ENCODE measurements around the gene FLT4.
A peak's percentile ranks its signal among the peaks of the same experiment; 100 is the strongest.
"Not testable (repeated sequence)": the region's sequence is repeated elsewhere in the genome, so short reads cannot be mapped to it uniquely, and the experiment has no call there.

The FLT4 gene

GRCh38 chr5:180670157-180670556 lies 20.8 kb upstream of the FLT4 start:
- FAIRE-seq = peak; percentile 75

- FAIRE-seq = no peak
Observed at GRCh38 chr5:180669661-180670060, 20.3 kb upstream of the FLT4 start.

GRCh38 chr5:180668835-180669596 lies 19.6 kb upstream of the FLT4 start:
- FAIRE-seq = no peak

DNA sequence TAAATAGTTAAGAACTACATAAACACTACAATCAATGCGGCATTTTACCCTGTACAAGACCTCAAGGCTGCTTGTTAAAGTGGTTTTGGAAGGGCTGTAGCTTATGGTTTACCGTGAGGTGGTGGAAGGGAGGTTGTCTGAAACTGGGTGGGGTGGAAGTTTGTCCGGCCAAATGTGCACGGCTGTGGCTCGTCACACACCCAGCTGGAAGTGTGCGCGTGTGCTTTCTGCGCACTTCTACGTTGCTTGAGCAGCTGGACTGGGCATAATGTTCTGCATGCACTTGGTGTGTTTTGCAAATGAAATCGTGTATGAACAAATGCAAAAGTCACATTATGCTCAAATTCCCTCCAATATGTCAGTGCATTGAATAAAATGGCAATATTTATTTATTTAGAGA lies 17.4 kb upstream of the FLT4 start:
- FAIRE-seq = no peak

DNA sequence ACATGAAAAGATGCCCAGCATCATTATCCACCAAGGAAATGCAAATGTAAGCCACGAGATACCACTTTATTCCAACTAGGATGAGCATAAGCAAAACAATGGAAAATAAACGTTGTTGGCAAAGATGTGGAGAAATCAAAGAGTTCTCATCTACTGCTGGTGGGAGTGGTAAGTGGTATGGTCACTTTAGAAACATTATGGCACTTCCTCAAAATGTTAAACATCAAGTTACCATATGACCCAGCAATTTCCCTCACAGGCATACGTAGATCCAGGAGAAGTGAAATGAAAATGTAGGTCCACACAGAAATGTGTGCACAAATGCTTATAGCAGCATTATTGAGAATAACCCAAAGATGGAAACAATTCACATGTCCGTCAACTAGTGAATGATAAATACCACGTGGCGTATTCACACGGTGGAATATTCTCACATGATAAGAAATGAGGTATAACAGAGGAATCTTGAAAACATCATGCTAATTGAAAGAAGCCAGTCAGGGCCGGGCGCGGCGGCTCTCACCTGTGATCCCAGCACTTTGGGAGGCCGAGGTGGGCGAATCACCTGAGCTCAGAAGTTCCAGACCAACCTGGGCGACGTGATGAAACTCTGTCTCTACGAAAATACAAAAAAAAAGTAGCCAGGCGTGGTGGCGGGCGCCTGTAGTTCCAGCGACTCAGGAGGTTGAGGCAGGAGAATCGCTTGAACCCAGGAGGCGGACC lies 16.4 kb upstream of the FLT4 start:
- no peak for FAIRE-seq

DNA sequence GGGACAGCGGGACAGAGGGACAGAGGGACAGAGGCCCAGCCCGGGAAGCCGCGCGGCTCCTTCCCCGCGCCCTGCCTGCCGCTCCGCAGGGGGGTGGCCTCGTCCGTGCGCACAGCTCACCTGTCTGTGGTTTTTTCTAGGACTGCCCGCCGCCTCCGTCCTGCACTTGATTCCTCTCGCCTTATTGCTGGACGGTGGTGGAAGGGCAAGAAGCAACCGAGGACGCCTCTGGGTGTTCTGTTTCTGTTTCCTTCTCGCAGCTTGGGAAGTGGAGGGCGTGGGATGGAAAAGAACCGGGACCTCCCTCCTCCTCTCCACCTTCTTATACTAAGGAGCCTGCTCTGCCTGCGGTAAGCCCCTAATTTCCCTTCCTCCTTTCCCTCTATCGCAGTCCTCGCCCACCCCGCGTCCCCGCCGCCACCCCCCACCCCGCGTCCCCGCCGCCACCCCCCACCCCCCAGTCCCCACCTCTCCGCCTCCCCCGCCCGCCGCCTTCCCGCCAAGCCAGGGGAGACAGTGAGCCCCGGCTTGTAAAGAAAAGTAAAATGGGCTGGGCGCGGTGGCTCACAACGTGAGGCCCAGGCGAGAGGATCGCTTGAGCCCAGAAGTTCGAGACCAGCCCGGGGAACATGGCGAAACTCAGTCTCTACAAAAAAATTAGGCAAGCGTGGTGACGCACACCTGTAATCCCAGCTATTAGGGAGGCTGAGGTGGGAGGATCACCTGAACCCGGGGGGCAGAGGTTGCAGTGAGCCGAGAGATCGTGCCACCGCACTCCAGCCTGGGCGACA lies 9.6 kb upstream of the FLT4 start:
- no peak for FAIRE-seq

GRCh38 chr5:180655243-180655642 lies 5.8 kb upstream of the FLT4 start:
- FAIRE-seq = not testable (repeated sequence)

GRCh38 chr5:180652771-180653170 lies 3.4 kb upstream of the FLT4 start:
- FAIRE-seq = no peak

DNA sequence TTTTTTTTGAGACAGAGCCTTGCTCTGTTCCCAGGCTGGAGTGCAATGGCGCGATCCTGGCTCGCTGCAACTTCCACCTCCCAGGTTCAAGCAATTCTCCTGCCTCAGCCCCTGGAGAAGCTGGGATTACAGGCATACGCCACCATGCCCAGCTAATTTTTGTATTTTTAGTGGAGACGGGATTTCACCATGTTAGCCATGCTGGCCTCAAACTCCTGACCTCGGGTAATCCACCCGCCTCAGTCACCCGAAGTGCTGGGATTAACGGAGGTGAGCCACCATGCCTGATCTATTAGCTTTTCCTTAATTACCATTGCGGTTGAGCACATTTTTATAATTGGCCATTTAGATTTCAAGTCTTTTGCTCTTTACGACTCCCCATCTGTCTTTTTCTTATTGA lies 2.9 kb upstream of the FLT4 start:
- FAIRE-seq = no peak

DNA sequence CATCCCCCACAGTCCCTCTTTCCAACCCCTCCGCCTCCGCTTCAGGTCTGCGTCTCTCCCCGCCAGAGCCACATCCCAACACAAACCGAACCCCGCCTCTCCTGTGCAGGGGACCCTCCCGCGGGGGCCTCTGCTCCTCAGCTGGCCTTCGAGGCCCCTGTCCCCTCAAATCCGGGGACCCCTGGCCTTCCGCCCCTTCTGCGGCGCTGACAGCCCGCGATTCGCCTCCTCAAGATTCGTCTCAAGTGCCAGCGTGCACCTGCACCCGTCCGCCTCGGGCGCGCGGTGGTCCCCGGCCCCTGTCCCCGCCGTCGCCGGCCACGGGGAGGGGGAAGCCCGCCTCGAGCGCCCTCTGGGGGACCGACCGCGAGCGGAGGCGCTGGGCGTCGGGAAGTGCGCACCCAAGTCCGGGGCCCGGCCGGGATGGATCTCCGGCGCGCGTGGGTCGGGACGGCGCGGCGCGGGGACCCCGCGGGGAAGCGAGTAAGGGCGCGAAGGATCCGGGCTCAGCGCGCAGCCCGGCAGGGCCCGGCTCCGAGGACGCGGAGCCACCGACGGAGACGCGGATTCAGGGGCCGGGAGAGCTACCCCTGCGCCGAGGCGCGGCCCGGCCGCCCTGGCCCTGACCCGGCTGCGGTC lies 623 bp downstream of the FLT4 start:
- no peak for FAIRE-seq

DNA sequence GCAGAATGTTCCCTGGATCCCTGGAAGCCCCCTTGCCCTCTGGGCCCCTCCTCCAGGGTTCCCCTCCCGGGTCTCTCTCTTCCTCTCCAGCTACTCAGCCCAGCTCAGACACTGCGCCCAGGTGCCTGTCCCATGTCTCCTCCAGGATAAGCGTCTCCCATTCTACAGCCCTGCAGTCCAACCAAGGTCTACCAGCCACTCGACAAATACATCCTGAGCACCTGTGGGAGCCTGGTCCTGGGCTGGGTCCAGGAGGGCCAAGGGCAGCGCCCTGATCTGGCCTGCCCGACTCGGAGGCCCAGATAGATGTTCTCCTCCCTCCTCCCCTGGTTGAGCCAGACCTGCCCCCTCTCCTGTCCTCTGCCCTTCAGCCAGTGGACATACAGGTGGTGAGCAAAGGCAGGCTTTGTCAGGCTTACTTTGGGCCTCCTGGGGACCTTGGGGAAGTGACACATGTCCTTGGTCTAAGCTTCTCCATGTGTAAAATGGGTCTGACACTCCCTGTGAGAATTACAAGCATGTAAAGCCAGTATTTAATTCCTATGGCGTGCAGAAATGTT lies 1.4 kb downstream of the FLT4 start:
- no peak for FAIRE-seq

DNA sequence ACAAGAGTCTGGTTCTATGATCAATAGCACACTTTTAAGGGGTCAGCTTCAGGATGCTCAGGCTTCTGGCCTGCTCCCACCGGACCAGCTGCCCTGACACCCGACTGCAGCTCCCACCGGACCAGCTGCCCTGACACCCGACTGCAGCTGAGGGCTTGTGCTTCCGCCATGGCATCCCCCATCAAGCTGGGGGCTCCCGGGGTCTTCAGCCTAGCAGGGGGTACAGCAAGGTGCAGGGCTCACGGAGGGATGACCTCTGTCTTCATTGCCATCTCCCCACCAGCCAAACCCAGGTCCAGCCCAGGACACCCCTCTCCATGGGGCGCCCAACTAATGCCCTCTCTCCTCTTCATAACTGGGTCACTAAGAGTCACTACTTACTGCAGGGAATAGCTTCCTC lies 1.9 kb downstream of the FLT4 start:
- no peak for FAIRE-seq

- no peak for FAIRE-seq
Observed at GRCh38 chr5:180646963-180647305, 2.5 kb downstream of the FLT4 start.

- no peak for FAIRE-seq
Observed at GRCh38 chr5:180646289-180646962, 3.0 kb downstream of the FLT4 start.

DNA sequence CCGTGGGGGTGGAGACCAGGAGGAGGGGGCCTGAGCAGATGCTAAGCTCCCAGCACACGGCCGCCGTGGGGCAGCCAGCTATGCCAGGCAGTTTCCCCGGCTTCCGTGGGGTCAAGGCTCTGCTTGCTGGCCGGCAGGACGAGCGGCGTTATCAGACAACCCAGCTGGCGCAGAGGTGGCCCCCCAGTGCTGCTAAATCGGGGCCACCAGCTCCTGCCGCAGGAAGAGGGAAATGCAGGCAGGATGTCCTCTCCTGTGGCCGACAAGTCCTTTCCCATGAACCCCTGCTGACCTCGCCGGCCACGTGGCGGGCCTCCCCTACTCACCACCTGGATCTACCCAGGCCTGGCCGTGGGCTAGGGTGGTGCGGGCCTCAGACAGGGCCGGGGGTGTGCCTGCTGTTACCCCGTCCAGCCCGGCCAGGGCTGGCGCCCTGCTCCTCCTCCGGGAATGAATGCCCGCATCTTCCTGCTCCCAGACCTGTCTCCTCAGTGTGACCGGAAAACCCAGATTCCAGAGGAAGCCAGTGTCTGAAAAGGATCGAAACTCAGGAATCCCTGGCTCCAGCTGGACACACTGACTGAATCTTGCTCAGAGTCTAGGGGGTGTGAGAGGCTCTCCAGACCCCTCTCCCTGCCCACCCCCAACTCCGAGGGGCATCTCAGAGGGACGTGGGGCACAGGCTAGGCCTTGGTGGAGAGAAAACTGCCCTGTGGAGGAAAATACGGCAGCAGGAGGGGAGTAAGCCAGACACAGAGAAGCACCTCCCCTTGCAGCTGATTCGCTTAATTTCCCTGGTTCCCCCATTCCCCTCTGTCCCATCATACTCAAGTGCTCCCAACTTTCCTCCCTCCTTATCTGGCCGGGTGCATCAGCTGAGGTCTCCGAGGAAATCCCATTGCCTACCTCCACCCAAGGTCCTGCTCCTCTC lies 3.9 kb downstream of the FLT4 start:
- no peak for FAIRE-seq

GRCh38 chr5:180644825-180645273 lies 4.6 kb downstream of the FLT4 start:
- no peak for FAIRE-seq

DNA sequence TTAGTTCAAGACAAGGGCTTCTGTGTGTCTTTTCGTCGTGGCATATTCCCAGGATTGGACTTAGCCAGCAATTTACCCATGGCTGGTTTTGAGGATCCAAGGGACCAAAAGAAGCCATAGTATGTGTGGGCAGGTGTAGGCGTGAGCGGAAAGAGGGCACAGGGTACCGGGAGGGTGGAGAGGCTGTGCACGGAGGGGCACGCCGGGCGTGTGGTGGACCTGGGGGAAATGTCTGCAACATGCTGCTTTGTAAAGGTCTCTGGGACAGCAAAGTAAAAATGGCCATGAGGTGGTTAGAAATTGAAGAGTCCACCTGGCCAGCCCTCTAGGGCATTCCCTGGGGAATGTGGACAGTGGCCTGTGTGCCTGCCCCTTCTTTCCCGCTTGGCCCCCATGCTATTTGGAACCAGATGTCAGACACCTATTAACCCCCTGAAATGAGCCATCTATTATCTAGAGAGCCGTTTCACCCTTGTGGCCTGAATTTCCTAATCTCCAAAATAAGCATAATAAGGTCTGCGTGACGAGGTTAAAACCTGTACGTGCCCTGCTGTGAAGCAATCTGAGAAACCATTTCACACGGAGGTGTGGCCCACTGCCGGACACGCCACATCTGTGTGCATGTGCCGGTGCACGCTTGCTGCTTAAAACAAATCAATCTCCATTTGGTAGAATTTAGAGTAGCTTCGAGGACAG lies 5.1 kb downstream of the FLT4 start:
- FAIRE-seq = no peak

DNA sequence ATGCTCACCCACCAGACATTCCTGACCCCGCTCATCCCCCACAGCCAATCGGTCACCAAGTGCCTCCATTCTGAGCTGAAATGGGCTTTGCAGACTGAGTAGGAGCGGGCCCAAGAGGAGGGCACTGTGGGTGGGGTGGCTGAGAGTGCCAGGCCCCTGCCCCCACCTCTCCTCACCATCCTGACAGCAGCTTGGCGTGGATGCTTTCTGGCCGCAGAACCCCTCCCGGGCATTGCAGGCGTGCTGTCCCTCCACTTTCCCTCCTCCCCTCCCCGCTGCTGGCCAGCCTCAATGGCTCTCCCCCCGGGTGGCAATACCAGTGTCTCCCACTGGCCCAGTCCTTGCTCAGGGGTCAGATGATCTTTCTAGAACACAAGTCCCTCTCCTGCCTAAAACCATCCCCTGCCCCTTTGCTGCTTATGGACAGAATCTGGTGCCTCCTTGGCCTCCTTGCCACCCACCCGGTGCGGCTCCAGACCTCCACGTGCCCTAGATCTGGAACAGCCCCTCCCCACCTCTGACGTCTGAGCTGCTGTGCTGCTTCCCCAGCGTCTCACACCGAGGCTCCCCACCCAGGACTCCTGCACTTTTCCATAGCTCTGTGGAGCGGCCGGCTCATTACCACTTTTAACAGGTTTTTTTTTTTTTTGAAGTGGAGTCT lies 6.1 kb downstream of the FLT4 start:
- no peak for FAIRE-seq

GRCh38 chr5:180642779-180643178 lies 6.6 kb downstream of the FLT4 start:
- FAIRE-seq = no peak

All from colon (tissue), 2 donors.